Measurements from ENCODE around the gene RIGI. TPM values are rescaled to one million over a fixed set of nuclear protein-coding genes. Genes with fewer than 3 reads are reported as not detected.

RIGI gene
- total RNA-seq, 4 donors from 2014 or later = 12.7 to 38.9 (median 21.1) TPM

GRCh38 chr9:32502464-32502863 lies 23.5 kb downstream of the RIGI start:
- no peak for DNase-seq
- H3K36me3 ChIP-seq = peaks cover 0 to 10% (median 0%) of the 10 kb centered on the region in 4 donors
- in situ Hi-C loops (cut with MboI; ENCODE audit: low pct_ligation_motif_present in 1 of 4, low pct_unique_long_range_greater_than_20kb in 1 of 4, low sequenced_read_pairs in 3 of 4) = no loop called here
- intact Hi-C loops (cut with DNase I; ENCODE audit: low total_unique reads) = no loop called here
- H3K27ac ChIP-seq = no peak overlapping the region
- TF ChIP-seq POLR2A (IDR thresholded peaks at IDR 0.05) (no peak), POLR2AphosphoS5 (IDR thresholded peaks at IDR 0.05) (no peak), EP300 (IDR thresholded peaks at IDR 0.05; ENCODE audit: low read depth) (no peak)
- TF ChIP-seq, protein P1, sequence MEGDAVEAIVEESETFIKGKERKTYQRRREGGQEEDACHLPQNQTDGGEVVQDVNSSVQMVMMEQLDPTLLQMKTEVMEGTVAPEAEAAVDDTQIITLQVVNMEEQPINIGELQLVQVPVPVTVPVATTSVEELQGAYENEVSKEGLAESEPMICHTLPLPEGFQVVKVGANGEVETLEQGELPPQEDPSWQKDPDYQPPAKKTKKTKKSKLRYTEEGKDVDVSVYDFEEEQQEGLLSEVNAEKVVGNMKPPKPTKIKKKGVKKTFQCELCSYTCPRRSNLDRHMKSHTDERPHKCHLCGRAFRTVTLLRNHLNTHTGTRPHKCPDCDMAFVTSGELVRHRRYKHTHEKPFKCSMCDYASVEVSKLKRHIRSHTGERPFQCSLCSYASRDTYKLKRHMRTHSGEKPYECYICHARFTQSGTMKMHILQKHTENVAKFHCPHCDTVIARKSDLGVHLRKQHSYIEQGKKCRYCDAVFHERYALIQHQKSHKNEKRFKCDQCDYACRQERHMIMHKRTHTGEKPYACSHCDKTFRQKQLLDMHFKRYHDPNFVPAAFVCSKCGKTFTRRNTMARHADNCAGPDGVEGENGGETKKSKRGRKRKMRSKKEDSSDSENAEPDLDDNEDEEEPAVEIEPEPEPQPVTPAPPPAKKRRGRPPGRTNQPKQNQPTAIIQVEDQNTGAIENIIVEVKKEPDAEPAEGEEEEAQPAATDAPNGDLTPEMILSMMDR (IDR thresholded peaks at IDR 0.05) = no peak
- 33 to 90% methylated on average over 1 to 3 of the region's 4 CpGs for WGBS, 2 donors (ENCODE audit: low coverage in 1 of 2)
- H3K4me3 ChIP-seq = no peak overlapping the region
- no peaks in the 10 kb centered on the region for H3K9me3 ChIP-seq
- H3K4me1 ChIP-seq = no peaks in the 10 kb centered on the region
- H3K27me3 ChIP-seq = no peaks in the 10 kb centered on the region

DNA sequence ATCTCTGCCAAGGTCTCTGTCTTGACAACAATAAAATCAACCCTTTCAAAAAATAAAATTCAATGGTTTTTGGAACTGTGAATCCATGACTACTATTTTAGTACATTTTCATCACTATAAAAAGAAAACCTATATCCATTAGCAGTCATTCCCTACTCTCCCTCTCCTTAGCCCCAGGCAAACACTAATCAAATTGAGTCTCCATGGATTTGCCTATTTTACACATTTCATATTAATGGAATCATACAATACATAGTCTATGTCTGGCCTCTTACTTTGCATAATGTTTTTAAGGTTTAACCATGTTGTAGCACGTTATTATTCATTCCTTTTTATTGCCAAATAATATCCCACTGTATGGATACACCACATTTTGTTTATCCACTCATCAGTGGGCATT lies 24.1 kb downstream of the RIGI start:
- no peaks in the 10 kb centered on the region for H3K9me3 ChIP-seq
- no peaks in the 10 kb centered on the region for H3K4me1 ChIP-seq
- DNase-seq = no peak
- no peaks in the 10 kb centered on the region for H3K27me3 ChIP-seq
- 88 to 90% methylated on average over 1 of the region's 1 CpG for WGBS, 2 donors (ENCODE audit: low coverage in 1 of 2)
- H3K4me3 ChIP-seq = no peak overlapping the region
- H3K36me3 ChIP-seq = peaks cover 0 to 12% (median 0%) of the 10 kb centered on the region in 4 donors
- intact Hi-C loops (cut with DNase I; ENCODE audit: low total_unique reads) (no loop called here), in situ Hi-C loops (cut with MboI; ENCODE audit: low pct_ligation_motif_present in 1 of 4, low pct_unique_long_range_greater_than_20kb in 1 of 4, low sequenced_read_pairs in 3 of 4) (no loop called here)
- TF ChIP-seq POLR2A (IDR thresholded peaks at IDR 0.05) (no peak), EP300 (IDR thresholded peaks at IDR 0.05; ENCODE audit: low read depth) (no peak), POLR2AphosphoS5 (IDR thresholded peaks at IDR 0.05) (no peak)
- TF ChIP-seq, protein P1 (IDR thresholded peaks at IDR 0.05) = no peak
- H3K27ac ChIP-seq = no peak overlapping the region

DNA sequence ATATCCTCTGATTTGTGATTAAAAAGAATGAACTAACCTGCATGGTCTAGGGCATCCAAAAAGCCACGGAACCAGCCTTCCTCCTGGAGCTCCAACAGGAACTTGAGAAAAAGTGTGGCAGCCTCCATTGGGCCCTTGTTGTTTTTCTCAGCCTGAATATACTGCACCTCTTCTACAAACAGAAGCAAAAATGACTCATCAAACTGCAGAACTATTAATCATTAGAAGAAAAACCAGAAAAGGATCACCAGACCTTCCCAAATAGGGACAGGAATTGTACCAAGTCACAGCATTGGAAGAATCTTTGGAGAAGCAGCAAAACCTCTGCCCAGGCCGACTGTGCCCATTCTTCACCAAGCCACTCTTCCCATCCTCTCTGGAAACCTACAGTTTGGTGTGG lies 25.2 kb downstream of the RIGI start:
- no peak overlapping the region for H3K4me3 ChIP-seq
- TF ChIP-seq POLR2AphosphoS5 (IDR thresholded peaks at IDR 0.05) (no peak), EP300 (IDR thresholded peaks at IDR 0.05; ENCODE audit: low read depth) (no peak), POLR2A (IDR thresholded peaks at IDR 0.05) (no peak)
- TF ChIP-seq, protein P1 (IDR thresholded peaks at IDR 0.05) = no peak
- H3K4me1 ChIP-seq = no peaks in the 10 kb centered on the region
- in situ Hi-C loops (cut with MboI; ENCODE audit: low pct_ligation_motif_present in 1 of 4, low pct_unique_long_range_greater_than_20kb in 1 of 4, low sequenced_read_pairs in 3 of 4) (no loop called here), intact Hi-C loops (cut with DNase I; ENCODE audit: low total_unique reads) (no loop called here)
- no peak overlapping the region for H3K27ac ChIP-seq
- H3K36me3 ChIP-seq = peaks cover 0 to 13% (median 0%) of the 10 kb centered on the region in 4 donors
- WGBS, 2 donors (ENCODE audit: low coverage in 1 of 2) = 88% methylated on average over 1 to 2 of the region's 2 CpGs
- DNase-seq = no peak
- no peaks in the 10 kb centered on the region for H3K9me3 ChIP-seq
- no peaks in the 10 kb centered on the region for H3K27me3 ChIP-seq

DNA sequence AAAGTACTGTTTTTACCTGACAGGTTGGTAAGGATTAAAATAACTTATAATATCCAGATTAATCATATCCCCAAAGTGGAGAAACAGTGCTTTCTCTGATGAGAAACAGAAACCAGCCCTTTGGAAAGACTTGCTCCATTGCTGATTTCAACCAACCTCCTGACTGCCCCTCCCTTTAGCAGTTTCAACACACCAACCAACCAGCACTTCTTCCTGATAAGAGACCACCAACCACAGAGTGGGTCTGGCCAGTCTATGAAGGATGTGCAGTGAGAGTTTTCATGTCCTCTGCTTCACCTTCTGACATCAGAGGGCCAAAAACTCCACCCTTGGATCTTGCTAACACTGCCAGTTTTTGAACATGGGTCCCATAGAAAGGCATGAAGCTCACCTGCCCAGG lies 28.1 kb downstream of the RIGI start:
- Histone ChIP-seq H3K4me1 (no peaks in the 10 kb centered on the region), H3K4me3 (no peak overlapping the region), H3K27ac (no peak overlapping the region), H3K36me3 (peaks cover 0 to 18% (median 0%) of the 10 kb centered on the region in 4 donors), H3K9me3 (no peaks in the 10 kb centered on the region), H3K27me3 (no peaks in the 10 kb centered on the region)
- in situ Hi-C loops (cut with MboI; ENCODE audit: low pct_ligation_motif_present in 1 of 4, low pct_unique_long_range_greater_than_20kb in 1 of 4, low sequenced_read_pairs in 3 of 4) = no loop called here
- intact Hi-C loops (cut with DNase I; ENCODE audit: low total_unique reads) = no loop called here
- TF ChIP-seq POLR2A (IDR thresholded peaks at IDR 0.05) = no peak
- TF ChIP-seq, protein P1 (IDR thresholded peaks at IDR 0.05) = no peak
- TF ChIP-seq EP300 (IDR thresholded peaks at IDR 0.05; ENCODE audit: low read depth) = no peak
- DNase-seq = no peak

All from transverse colon (tissue), 4 donors.